ENCODE data around the gene ADAM12. TPM values are rescaled to one million over a fixed set of nuclear protein-coding genes. Genes with fewer than 3 reads are reported as not detected.

ADAM12 gene
- total RNA-seq, 2 donors from 2014 or later = 0.14 to 1.9 TPM

- no peak for TF ChIP-seq POLR2AphosphoS5 (IDR thresholded peaks at IDR 0.05)
- TF ChIP-seq POLR2A (IDR thresholded peaks at IDR 0.05) = no peak
- TF ChIP-seq CTCF (IDR thresholded peaks at IDR 0.05) = no peak
- Histone ChIP-seq H3K9me3 (no peaks in the 10 kb centered on the region), H3K27ac (no peak overlapping the region), H3K4me3 (no peak overlapping the region), H3K4me1 (replicated peaks) (no peaks in the 10 kb centered on the region), H3K27me3 (replicated peaks; ENCODE audit: insufficient read depth) (no peaks in the 10 kb centered on the region), H3K36me3 (no peaks in the 10 kb centered on the region)
- intact Hi-C loops (cut with DNase I) = no loop called here
- DNase-seq (ENCODE audit: low spot score) = no peak
- 95% methylated on average over 4 of the region's 4 CpGs for WGBS
These were observed 347.2 kb downstream of the ADAM12 start for GRCh38 chr10:126041117-126041516.

GRCh38 chr10:126037946-126038345, 350.3 kb downstream of the ADAM12 start:
- WGBS = 90% methylated on average over 10 of the region's 10 CpGs
- DNase-seq (ENCODE audit: low spot score) = no peak
- no peaks in the 10 kb centered on the region for H3K36me3 ChIP-seq
- H3K9me3 ChIP-seq = no peaks in the 10 kb centered on the region
- intact Hi-C loops (cut with DNase I) = no loop called here
- no peaks in the 10 kb centered on the region for H3K4me1 ChIP-seq (replicated peaks)
- no peak overlapping the region for H3K4me3 ChIP-seq
- H3K27me3 ChIP-seq (replicated peaks; ENCODE audit: insufficient read depth) = no peaks in the 10 kb centered on the region
- TF ChIP-seq POLR2A (IDR thresholded peaks at IDR 0.05) = no peak
- TF ChIP-seq POLR2AphosphoS5 (IDR thresholded peaks at IDR 0.05) = no peak
- no peak for TF ChIP-seq CTCF (IDR thresholded peaks at IDR 0.05)
- no peak overlapping the region for H3K27ac ChIP-seq

GRCh38 chr10:126036515-126036914, 351.8 kb downstream of the ADAM12 start:
- Histone ChIP-seq H3K4me3 (no peak overlapping the region), H3K36me3 (no peaks in the 10 kb centered on the region), H3K27me3 (replicated peaks; ENCODE audit: insufficient read depth) (no peaks in the 10 kb centered on the region), H3K4me1 (replicated peaks) (no peaks in the 10 kb centered on the region), H3K27ac (no peak overlapping the region), H3K9me3 (no peaks in the 10 kb centered on the region)
- 63% methylated on average over 5 of the region's 5 CpGs for WGBS
- intact Hi-C loops (cut with DNase I) = no loop called here
- TF ChIP-seq POLR2A (IDR thresholded peaks at IDR 0.05) (no peak), CTCF (IDR thresholded peaks at IDR 0.05) (no peak), POLR2AphosphoS5 (IDR thresholded peaks at IDR 0.05) (no peak)
- DNase-seq (ENCODE audit: low spot score) = no peak

- no peak for TF ChIP-seq POLR2AphosphoS5 (IDR thresholded peaks at IDR 0.05)
- no peak for TF ChIP-seq CTCF (IDR thresholded peaks at IDR 0.05)
- no peak for TF ChIP-seq POLR2A (IDR thresholded peaks at IDR 0.05)
- WGBS = 100% methylated on average over 2 of the region's 2 CpGs
- Histone ChIP-seq H3K27ac (no peak overlapping the region), H3K4me1 (replicated peaks) (no peaks in the 10 kb centered on the region), H3K27me3 (replicated peaks; ENCODE audit: insufficient read depth) (no peaks in the 10 kb centered on the region), H3K4me3 (no peak overlapping the region), H3K9me3 (no peaks in the 10 kb centered on the region), H3K36me3 (no peaks in the 10 kb centered on the region)
- intact Hi-C loops (cut with DNase I) = no loop called here
- no peak for DNase-seq (ENCODE audit: low spot score)
These were observed 353.7 kb downstream of the ADAM12 start for GRCh38 chr10:126034586-126034985.

GRCh38 chr10:126029999-126030398, 358.3 kb downstream of the ADAM12 start:
- Histone ChIP-seq H3K27ac (no peak overlapping the region), H3K4me3 (no peak overlapping the region), H3K9me3 (no peaks in the 10 kb centered on the region), H3K36me3 (no peaks in the 10 kb centered on the region), H3K27me3 (replicated peaks; ENCODE audit: insufficient read depth) (no peaks in the 10 kb centered on the region), H3K4me1 (replicated peaks) (no peaks in the 10 kb centered on the region)
- WGBS = 83% methylated on average over 3 of the region's 3 CpGs
- DNase-seq (ENCODE audit: low spot score) = no peak
- intact Hi-C loops (cut with DNase I) = no loop called here
- TF ChIP-seq POLR2AphosphoS5 (IDR thresholded peaks at IDR 0.05) (no peak), CTCF (IDR thresholded peaks at IDR 0.05) (no peak), POLR2A (IDR thresholded peaks at IDR 0.05) (no peak)

Measured in prostate gland (tissue), 2 donors.